Fibroblast of the aortic adventitia (primary cell): ENCODE measurements around the gene BFSP1. TPM values are rescaled to one million over a fixed set of nuclear protein-coding genes. Genes with fewer than 3 reads are reported as not detected.

Experiments used
- DNase-seq: peaks from one replicate; pipeline ENCODE4 v3.0.0-alpha.2; 2010; ENCODE audit warnings: low read depth
- H3K4me3 ChIP-seq: 2 replicates; pipeline ENCODE4 v1.5.1; 2011; ENCODE audit warnings: low read depth, mild to moderate bottlenecking, control low read depth, low read length, moderate library complexity
- CTCF ChIP-seq: IDR thresholded peaks from 2 replicates; pipeline ENCODE4 v1.5.1; 2011; ENCODE audit warnings: mild to moderate bottlenecking, low read length, control low read depth, inconsistent platforms; ENCODE audit not compliant: insufficient read depth
- total RNA-seq: library from RNA; depleted of rRNA; stranded (reverse); fragments of >200 nt; gene quantifications from 2 replicates; pipeline ENCODE4 v1.2.3, GENCODE V29; 2012; ENCODE audit warnings: low replicate concordance

The BFSP1 gene
- total RNA-seq, 1 donor = 1.3 TPM

GRCh38 chr20:17449031-17449430, 82.1 kb downstream of the BFSP1 start:
- no peak for TF ChIP-seq CTCF
- H3K4me3 ChIP-seq = no peak overlapping the region
- no peak for DNase-seq

GRCh38 chr20:17448071-17448470, 83.1 kb downstream of the BFSP1 start:
- no peak for DNase-seq
- H3K4me3 ChIP-seq = no peak overlapping the region
- TF ChIP-seq CTCF = no peak

GRCh38 chr20:17446171-17446570, 85.0 kb downstream of the BFSP1 start:
- no peak overlapping the region for H3K4me3 ChIP-seq
- TF ChIP-seq CTCF = no peak
- no peak for DNase-seq

- no peak for DNase-seq
- H3K4me3 ChIP-seq = no peak overlapping the region
- no peak for TF ChIP-seq CTCF
Observed at GRCh38 chr20:17445543-17445942, 85.6 kb downstream of the BFSP1 start.

GRCh38 chr20:17444091-17444490, 87.1 kb downstream of the BFSP1 start:
- TF ChIP-seq CTCF = no peak
- no peak for DNase-seq
- no peak overlapping the region for H3K4me3 ChIP-seq

Other genes starting within 250 kb of the BFSP1 start
- 348 and 555 TPM in 2 replicates for gene DSTN, start 38.7 kb upstream of the BFSP1 start, total RNA-seq
- 95.5 and 171 TPM in 2 replicates for gene RRBP1, start 150.9 kb upstream of the BFSP1 start, total RNA-seq
- gene BANF2, start 168.6 kb upstream of the BFSP1 start, total RNA-seq = not detected in 2 replicates